Measurements from ENCODE around the gene WWOX. TPM values are rescaled to one million over a fixed set of nuclear protein-coding genes. Genes with fewer than 3 reads are reported as not detected.

The WWOX gene
- total and polyA plus RNA-seq, 2 of the 8 experiments (the other 6 are each of a cell fraction or from before 2014, with no cell fraction given): 5.4 to 16.7 TPM

DNA sequence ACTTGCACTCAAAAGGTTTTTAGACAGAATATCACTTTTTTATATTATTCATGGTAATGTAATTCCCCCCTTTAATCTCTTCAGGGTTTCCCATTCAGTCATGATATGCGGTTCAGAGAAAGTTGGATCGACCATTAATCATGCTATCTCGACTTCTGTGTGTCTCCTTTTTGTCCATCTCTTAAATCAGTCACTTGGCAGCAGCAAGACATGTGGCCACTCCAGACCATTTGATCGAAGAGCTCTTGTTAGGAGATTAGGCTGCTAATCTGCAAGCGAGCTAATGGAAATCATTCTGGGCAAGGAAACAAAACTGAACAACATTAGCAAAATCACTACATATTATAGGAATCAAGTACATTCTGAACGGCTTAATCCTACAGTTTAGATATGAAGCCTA lies 449.9 kb downstream of the WWOX start (continued):
- no peak for TF ChIP-seq USF2 (IDR thresholded peaks at IDR 0.05; ENCODE audit: low read length)

Measured in H1 (cell line).